H9 (cell line): ENCODE measurements around the gene YY1. TPM values are rescaled to one million over a fixed set of nuclear protein-coding genes. Genes with fewer than 3 reads are reported as not detected.

Experiments
- DNase-seq: peaks from one replicate; pipeline ENCODE4 v3.0.0-alpha.2; 2017
- H2AFZ ChIP-seq: one replicate; pipeline ENCODE4 v1.6.1; 2013; ENCODE audit warnings: mild to moderate bottlenecking, low read length, control low read depth, moderate library complexity
- H2AK5ac ChIP-seq: 2 replicates; pipeline ENCODE4 v1.6.1; 2013; ENCODE audit warnings: low read length, control low read depth, mixed read lengths; ENCODE audit not compliant: insufficient read length
- H2BK120ac ChIP-seq: one replicate; pipeline ENCODE4 v1.6.1; 2013; ENCODE audit warnings: low read depth, mild to moderate bottlenecking, low read length, control low read depth, inconsistent platforms; ENCODE audit not compliant: poor library complexity, severe bottlenecking
- H2BK12ac ChIP-seq: 2 replicates; pipeline ENCODE4 v1.6.1; 2013; ENCODE audit warnings: low read length, control low read depth, mixed read lengths, low read depth; ENCODE audit not compliant: insufficient read length
- H2BK15ac ChIP-seq: 2 replicates; pipeline ENCODE4 v1.6.1; 2013; ENCODE audit warnings: low read depth, low read length, control low read depth
- H2BK20ac ChIP-seq: one replicate; pipeline ENCODE4 v1.6.1; 2013; ENCODE audit warnings: low read depth, mild to moderate bottlenecking, low read length, control low read depth, inconsistent platforms; ENCODE audit not compliant: poor library complexity, severe bottlenecking
- H2BK5ac ChIP-seq: 2 replicates; pipeline ENCODE4 v1.6.1; 2013; ENCODE audit warnings: low read length, control low read depth, mixed read lengths; ENCODE audit not compliant: insufficient read length
- H3K14ac ChIP-seq: 2 replicates; pipeline ENCODE4 v1.6.1; 2013; ENCODE audit warnings: low read length, control low read depth; ENCODE audit not compliant: insufficient read depth
- H3K18ac ChIP-seq: 2 replicates; pipeline ENCODE4 v1.6.1; 2013; ENCODE audit warnings: low read depth, mild to moderate bottlenecking, mixed read lengths, low read length, control low read depth; ENCODE audit not compliant: insufficient read length
- H3K23ac ChIP-seq: 2 replicates; pipeline ENCODE4 v1.6.1; 2013; ENCODE audit warnings: low read length, control low read depth, mixed read lengths, low read depth; ENCODE audit not compliant: insufficient read length
- H3K23me2 ChIP-seq: 2 replicates; pipeline ENCODE4 v1.6.1; 2013; ENCODE audit warnings: low read depth, mild to moderate bottlenecking, mixed read lengths, low read length, control low read depth; ENCODE audit not compliant: insufficient read length, poor library complexity, severe bottlenecking
- H3K27ac ChIP-seq: 2 replicates; pipeline ENCODE4 v1.5.1; 2013; ENCODE audit warnings: low read length, control low read depth, mixed read lengths, low read depth; ENCODE audit not compliant: insufficient read length
- H3K27me3 ChIP-seq: 2 replicates; pipeline ENCODE4 v1.6.1; 2013; ENCODE audit warnings: low read length, control low read depth, inconsistent platforms; ENCODE audit not compliant: insufficient read depth
- H3K4ac ChIP-seq: 2 replicates; pipeline ENCODE4 v1.6.1; 2013; ENCODE audit warnings: low read depth, mild to moderate bottlenecking, control low read depth, inconsistent platforms, low read length, moderate library complexity
- H3K4me1 ChIP-seq: 2 replicates; pipeline ENCODE4 v1.6.1; 2013; ENCODE audit warnings: low read length, control low read depth, inconsistent platforms; ENCODE audit not compliant: insufficient read depth
- H3K4me2 ChIP-seq: 2 replicates; pipeline ENCODE4 v1.6.1; 2013; ENCODE audit warnings: low read length, control low read depth, mixed read lengths; ENCODE audit not compliant: insufficient read length, insufficient read depth
- H3K56ac ChIP-seq: 2 replicates; pipeline ENCODE4 v1.6.1; 2013; ENCODE audit warnings: low read depth, mild to moderate bottlenecking, mixed read lengths, low read length, control low read depth; ENCODE audit not compliant: insufficient read length
- H3K79me1 ChIP-seq: 2 replicates; pipeline ENCODE4 v1.6.1; 2013; ENCODE audit warnings: low read depth, mild to moderate bottlenecking, moderate library complexity, low read length, control low read depth, inconsistent platforms; ENCODE audit not compliant: insufficient read depth, poor library complexity, severe bottlenecking
- H3K79me2 ChIP-seq: 2 replicates; pipeline ENCODE4 v1.6.1; 2013; ENCODE audit warnings: low read length, control low read depth, inconsistent platforms; ENCODE audit not compliant: insufficient read depth
- H3K9ac ChIP-seq: 2 replicates; pipeline ENCODE4 v1.6.1; 2013; ENCODE audit warnings: low read length, control low read depth, mixed read lengths; ENCODE audit not compliant: insufficient read length; ENCODE audit errors: extremely low read depth
- H3K9me3 ChIP-seq: one replicate; pipeline ENCODE4 v1.6.1; 2013; ENCODE audit warnings: low read depth, low read length, inconsistent platforms; ENCODE audit not compliant: control insufficient read depth
- H3T11ph ChIP-seq: one replicate; pipeline ENCODE4 v1.6.1; 2013; ENCODE audit warnings: mild to moderate bottlenecking, low read length, control low read depth, inconsistent platforms
- H4K20me1 ChIP-seq: one replicate; pipeline ENCODE4 v1.6.1; 2013; ENCODE audit not compliant: control insufficient read depth, insufficient read length, insufficient read depth
- H4K5ac ChIP-seq: 2 replicates; pipeline ENCODE4 v1.6.1; 2013; ENCODE audit warnings: low read depth, mild to moderate bottlenecking, mixed read lengths, low read length, control low read depth; ENCODE audit not compliant: insufficient read length
- H4K8ac ChIP-seq: replicated peaks from 2 replicates; pipeline ENCODE4 v1.6.1; 2013; ENCODE audit warnings: low read length, control low read depth, mixed read lengths, low read depth; ENCODE audit not compliant: insufficient read length
- H4K91ac ChIP-seq: 2 replicates; pipeline ENCODE4 v1.6.1; 2013; ENCODE audit warnings: low read depth, mild to moderate bottlenecking, moderate library complexity, mixed read lengths, low read length, control low read depth; ENCODE audit not compliant: insufficient read length
- H3K27ac Mint-ChIP-seq, 3 experiments: 2 replicates in 2 of 3; 3 replicates in 1 of 3; pipeline ENCODE4 v1.8.0; 2020 to 2021; ENCODE audit warnings: mixed read lengths in 3 of 3, mild to moderate bottlenecking in 1 of 3, moderate library complexity in 1 of 3
- H3K27me3 Mint-ChIP-seq: 2 replicates; pipeline ENCODE4 v1.8.0; 2021; ENCODE audit warnings: low read depth, mild to moderate bottlenecking, moderate library complexity, mixed read lengths
- H3K36me3 Mint-ChIP-seq, 3 experiments: 2 replicates in 2 of 3; 3 replicates in 1 of 3; pipeline ENCODE4 v1.8.0; 2020 to 2021; ENCODE audit warnings: low read depth in 3 of 3, mixed read lengths in 3 of 3; ENCODE audit not compliant: insufficient read depth in 1 of 3
- H3K4me1 Mint-ChIP-seq, 2 experiments: 2 replicates each; pipeline ENCODE4 v1.8.0; 2020; ENCODE audit warnings: mixed read lengths in 2 of 2
- H3K4me3 Mint-ChIP-seq, 2 experiments: 2 replicates in 1 of 2; 3 replicates in 1 of 2; pipeline ENCODE4 v1.8.0; 2020 to 2021; ENCODE audit warnings: mild to moderate bottlenecking in 2 of 2, mixed read lengths in 2 of 2, moderate library complexity in 1 of 2
- H3K9me3 Mint-ChIP-seq, 2 experiments: 2 replicates in 1 of 2; 3 replicates in 1 of 2; pipeline ENCODE4 v1.8.0; 2020; ENCODE audit warnings: mild to moderate bottlenecking in 2 of 2, mixed read lengths in 2 of 2, moderate library complexity in 1 of 2
- WGBS: extraction: QIAGEN DNeasy Blood & Tissue Kit; methylation state at CpG from one replicate; pipeline ENCODE4 v1.1.7; 2013; ENCODE audit warnings: missing lambda C conversion rate, low lambda C conversion rate, mixed read lengths; ENCODE audit not compliant: insufficient read length; ENCODE audit errors: extremely low coverage; 5-methylcytosine and 5-hydroxymethylcytosine counted together
- total RNA-seq: library from RNA; stranded (reverse); gene quantifications from 2 replicates; pipeline ENCODE4 v1.2.1, GENCODE V29; 2021
- TF ChIP-seq, protein P1 (sequence below): fragments of 200-600 bp; sonication (generic); conservative IDR thresholded peaks from 3 replicates; pipeline ENCODE4 v1.8.0; 2021; ENCODE audit warnings: antibody characterized with exemption, mild to moderate bottlenecking

The YY1 gene
- total RNA-seq, 1 experiment from 2014 or later = 103 TPM

DNA sequence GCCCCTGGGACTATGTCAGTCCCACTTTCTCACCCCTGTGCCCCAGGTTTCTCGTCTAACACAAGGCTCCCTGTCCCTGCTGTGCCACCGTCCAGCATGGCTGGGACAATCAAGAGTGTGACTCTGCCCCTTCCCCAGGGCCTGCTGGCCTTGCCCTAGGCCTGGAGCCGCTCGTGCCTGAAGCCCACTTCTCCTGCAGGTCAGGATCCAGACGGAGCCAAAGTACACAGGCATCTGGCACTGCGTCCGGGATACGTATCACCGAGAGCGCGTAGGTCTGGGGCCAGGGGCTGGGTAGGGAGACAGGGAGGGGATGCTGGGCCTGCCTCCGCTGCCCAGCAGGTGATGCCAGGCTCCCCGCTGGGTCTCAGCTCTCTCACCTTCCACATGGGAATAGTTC is 87.0 kb downstream of the YY1 start:
- H2BK20ac ChIP-seq = no peak overlapping the region
- H3K56ac ChIP-seq = no peak overlapping the region
- TF ChIP-seq, protein P1, sequence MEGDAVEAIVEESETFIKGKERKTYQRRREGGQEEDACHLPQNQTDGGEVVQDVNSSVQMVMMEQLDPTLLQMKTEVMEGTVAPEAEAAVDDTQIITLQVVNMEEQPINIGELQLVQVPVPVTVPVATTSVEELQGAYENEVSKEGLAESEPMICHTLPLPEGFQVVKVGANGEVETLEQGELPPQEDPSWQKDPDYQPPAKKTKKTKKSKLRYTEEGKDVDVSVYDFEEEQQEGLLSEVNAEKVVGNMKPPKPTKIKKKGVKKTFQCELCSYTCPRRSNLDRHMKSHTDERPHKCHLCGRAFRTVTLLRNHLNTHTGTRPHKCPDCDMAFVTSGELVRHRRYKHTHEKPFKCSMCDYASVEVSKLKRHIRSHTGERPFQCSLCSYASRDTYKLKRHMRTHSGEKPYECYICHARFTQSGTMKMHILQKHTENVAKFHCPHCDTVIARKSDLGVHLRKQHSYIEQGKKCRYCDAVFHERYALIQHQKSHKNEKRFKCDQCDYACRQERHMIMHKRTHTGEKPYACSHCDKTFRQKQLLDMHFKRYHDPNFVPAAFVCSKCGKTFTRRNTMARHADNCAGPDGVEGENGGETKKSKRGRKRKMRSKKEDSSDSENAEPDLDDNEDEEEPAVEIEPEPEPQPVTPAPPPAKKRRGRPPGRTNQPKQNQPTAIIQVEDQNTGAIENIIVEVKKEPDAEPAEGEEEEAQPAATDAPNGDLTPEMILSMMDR = no peak
- H3K27ac Mint-ChIP-seq = no peak overlapping the region; a peak in 1 of 7 replicates
- H3K27ac ChIP-seq = no peak overlapping the region
- no peak overlapping the region for H3T11ph ChIP-seq
- H4K8ac ChIP-seq = no peak overlapping the region
- WGBS = no CpG with 5 or more reads among the region's 13 CpGs
- no peak overlapping the region for H3K4me3 Mint-ChIP-seq
- no peak overlapping the region for H3K18ac ChIP-seq
- H3K79me2 ChIP-seq = no peaks in the 10 kb centered on the region
- no peaks in the 10 kb centered on the region for H3K9me3 ChIP-seq
- H3K27me3 Mint-ChIP-seq = peaks cover 1% of the 10 kb centered on the region
- no peak overlapping the region for H2BK5ac ChIP-seq
- H2BK15ac ChIP-seq = no peak overlapping the region
- H3K14ac ChIP-seq = no peak overlapping the region
- no peaks in the 10 kb centered on the region for H3K23me2 ChIP-seq
- no peak overlapping the region for H4K5ac ChIP-seq
- no peak overlapping the region for H3K9ac ChIP-seq
- no peak overlapping the region for H2AFZ ChIP-seq
- H3K27me3 ChIP-seq = no peaks in the 10 kb centered on the region
- DNase-seq = no peak
- H3K4me1 Mint-ChIP-seq = peaks cover 8 to 10% of the 10 kb centered on the region in 2 experiments; a peak in 3 of 4 replicates
- no peak overlapping the region for H4K91ac ChIP-seq
- no peak overlapping the region for H2AK5ac ChIP-seq
- H3K79me1 ChIP-seq = no peaks in the 10 kb centered on the region
- no peak overlapping the region for H2BK120ac ChIP-seq
- no peak overlapping the region for H2BK12ac ChIP-seq
- no peak overlapping the region for H3K4me2 ChIP-seq
- H3K4ac ChIP-seq = no peak overlapping the region
- no peaks in the 10 kb centered on the region for H3K4me1 ChIP-seq
- no peaks in the 10 kb centered on the region for H3K36me3 Mint-ChIP-seq
- no peaks in the 10 kb centered on the region for H4K20me1 ChIP-seq
- no peaks in the 10 kb centered on the region for H3K9me3 Mint-ChIP-seq
- H3K23ac ChIP-seq = no peak overlapping the region
